IPS-18a (cell line): ENCODE measurements around the gene TMEM247.

Experiments
- H3K27ac ChIP-seq: one replicate; pipeline ENCODE4 v1.5.1; 2013; ENCODE audit warnings: low read length
- H3K27me3 ChIP-seq: one replicate; pipeline ENCODE4 v1.6.1; 2013; ENCODE audit warnings: mild to moderate bottlenecking, low read length; ENCODE audit not compliant: control insufficient read depth, insufficient read depth
- H3K36me3 ChIP-seq: one replicate; pipeline ENCODE4 v1.6.1; 2013; ENCODE audit warnings: low read depth, low read length; ENCODE audit not compliant: control insufficient read depth
- H3K4me1 ChIP-seq: one replicate; pipeline ENCODE4 v1.6.1; 2013; ENCODE audit warnings: low read depth, low read length; ENCODE audit not compliant: control insufficient read depth
- H3K4me3 ChIP-seq: one replicate; pipeline ENCODE4 v1.5.1; 2013; ENCODE audit warnings: low read length
- H3K9ac ChIP-seq: one replicate; pipeline ENCODE4 v1.6.1; 2013; ENCODE audit warnings: mild to moderate bottlenecking, low read length, moderate library complexity
- H3K9me3 ChIP-seq: one replicate; pipeline ENCODE4 v1.6.1; 2013; ENCODE audit warnings: low read depth, low read length; ENCODE audit not compliant: control insufficient read depth

The TMEM247 gene

GRCh38 chr2:46504685-46505471 is 25.5 kb downstream of the TMEM247 start:
- no peaks in the 10 kb centered on the region for H3K9me3 ChIP-seq
- no peaks in the 10 kb centered on the region for H3K36me3 ChIP-seq
- no peaks in the 10 kb centered on the region for H3K4me1 ChIP-seq
- no peak overlapping the region for H3K27ac ChIP-seq
- H3K27me3 ChIP-seq, result no peaks in the 10 kb centered on the region
- H3K4me3 ChIP-seq, result no peak overlapping the region
- no peak overlapping the region for H3K9ac ChIP-seq

GRCh38 chr2:46505472-46505783 is 26.1 kb downstream of the TMEM247 start:
- Histone ChIP-seq H3K36me3 (no peaks in the 10 kb centered on the region), H3K4me1 (no peaks in the 10 kb centered on the region), H3K27me3 (no peaks in the 10 kb centered on the region), H3K9ac (no peak overlapping the region), H3K9me3 (no peaks in the 10 kb centered on the region), H3K27ac (no peak overlapping the region), H3K4me3 (no peak overlapping the region)

GRCh38 chr2:46506131-46506706 is 26.9 kb downstream of the TMEM247 start:
- Histone ChIP-seq H3K9ac (no peak overlapping the region), H3K4me1 (no peaks in the 10 kb centered on the region), H3K4me3 (no peak overlapping the region), H3K36me3 (no peaks in the 10 kb centered on the region), H3K27ac (no peak overlapping the region), H3K9me3 (no peaks in the 10 kb centered on the region), H3K27me3 (no peaks in the 10 kb centered on the region)

- H3K4me3 ChIP-seq, result no peak overlapping the region
- no peaks in the 10 kb centered on the region for H3K4me1 ChIP-seq
Measured at GRCh38 chr2:46508312-46508711, 28.9 kb downstream of the TMEM247 start.

GRCh38 chr2:46508759-46509158 is 29.4 kb downstream of the TMEM247 start:
- Histone ChIP-seq H3K27ac (no peak overlapping the region), H3K4me1 (no peaks in the 10 kb centered on the region), H3K4me3 (no peak overlapping the region), H3K9ac (no peak overlapping the region), H3K9me3 (no peaks in the 10 kb centered on the region), H3K36me3 (no peaks in the 10 kb centered on the region), H3K27me3 (no peaks in the 10 kb centered on the region)

More at GRCh38 chr2:46508312-46508711, 28.9 kb downstream of the TMEM247 start:
- no peak overlapping the region for H3K9ac ChIP-seq
- no peaks in the 10 kb centered on the region for H3K36me3 ChIP-seq
- H3K9me3 ChIP-seq, result no peaks in the 10 kb centered on the region
- H3K27ac ChIP-seq, result no peak overlapping the region
- H3K27me3 ChIP-seq, result no peaks in the 10 kb centered on the region

GRCh38 chr2:46509804-46510203 is 30.4 kb downstream of the TMEM247 start:
- Histone ChIP-seq H3K27ac (no peak overlapping the region), H3K27me3 (no peaks in the 10 kb centered on the region), H3K36me3 (no peaks in the 10 kb centered on the region), H3K9ac (no peak overlapping the region), H3K4me3 (no peak overlapping the region), H3K9me3 (no peaks in the 10 kb centered on the region), H3K4me1 (no peaks in the 10 kb centered on the region)

- no peaks in the 10 kb centered on the region for H3K27me3 ChIP-seq
- H3K9ac ChIP-seq, result no peak overlapping the region
- no peaks in the 10 kb centered on the region for H3K9me3 ChIP-seq
- no peaks in the 10 kb centered on the region for H3K36me3 ChIP-seq
- no peak overlapping the region for H3K4me3 ChIP-seq
- H3K4me1 ChIP-seq, result no peaks in the 10 kb centered on the region
- H3K27ac ChIP-seq, result no peak overlapping the region
Measured at GRCh38 chr2:46510598-46511177, 31.3 kb downstream of the TMEM247 start.

- Histone ChIP-seq H3K4me1 (no peaks in the 10 kb centered on the region), H3K9me3 (no peaks in the 10 kb centered on the region), H3K27ac (no peak overlapping the region), H3K9ac (no peak overlapping the region), H3K27me3 (no peaks in the 10 kb centered on the region), H3K36me3 (no peaks in the 10 kb centered on the region), H3K4me3 (no peak overlapping the region)
Measured at GRCh38 chr2:46512185-46512584, 32.8 kb downstream of the TMEM247 start.

GRCh38 chr2:46514738-46515137 is 35.4 kb downstream of the TMEM247 start:
- Histone ChIP-seq H3K4me1 (no peaks in the 10 kb centered on the region), H3K27ac (no peak overlapping the region), H3K4me3 (no peak overlapping the region), H3K27me3 (no peaks in the 10 kb centered on the region), H3K9me3 (no peaks in the 10 kb centered on the region), H3K36me3 (no peaks in the 10 kb centered on the region), H3K9ac (no peak overlapping the region)

GRCh38 chr2:46517485-46517884 is 38.1 kb downstream of the TMEM247 start:
- Histone ChIP-seq H3K4me3 (no peak overlapping the region), H3K9ac (no peak overlapping the region), H3K9me3 (no peaks in the 10 kb centered on the region), H3K36me3 (no peaks in the 10 kb centered on the region), H3K4me1 (no peaks in the 10 kb centered on the region), H3K27me3 (no peaks in the 10 kb centered on the region), H3K27ac (no peak overlapping the region)

GRCh38 chr2:46518861-46519260 is 39.5 kb downstream of the TMEM247 start:
- H3K36me3 ChIP-seq, result no peaks in the 10 kb centered on the region
- no peak overlapping the region for H3K9ac ChIP-seq
- no peak overlapping the region for H3K27ac ChIP-seq
- H3K4me1 ChIP-seq, result no peaks in the 10 kb centered on the region
- no peaks in the 10 kb centered on the region for H3K9me3 ChIP-seq
- no peaks in the 10 kb centered on the region for H3K27me3 ChIP-seq
- no peak overlapping the region for H3K4me3 ChIP-seq

GRCh38 chr2:46519265-46519664 is 39.9 kb downstream of the TMEM247 start:
- no peaks in the 10 kb centered on the region for H3K27me3 ChIP-seq
- no peaks in the 10 kb centered on the region for H3K4me1 ChIP-seq
- no peaks in the 10 kb centered on the region for H3K36me3 ChIP-seq
- no peak overlapping the region for H3K9ac ChIP-seq
- no peak overlapping the region for H3K4me3 ChIP-seq
- no peaks in the 10 kb centered on the region for H3K9me3 ChIP-seq
- H3K27ac ChIP-seq, result no peak overlapping the region
